ENCODE measurements around the gene PAXX.

The PAXX gene

GRCh38 chr9:136968333-136969127 is 23.7 kb upstream of the PAXX start:
- DNase-seq: no peak

- no peak for DNase-seq
Measured at GRCh38 chr9:136969150-136969549, 23.1 kb upstream of the PAXX start.

GRCh38 chr9:136969774-136970173 is 22.4 kb upstream of the PAXX start:
- DNase-seq: no peak

GRCh38 chr9:136970361-136970760 is 21.9 kb upstream of the PAXX start:
- DNase-seq: no peak

- DNase-seq: no peak
Measured at GRCh38 chr9:136971746-136972145, 20.5 kb upstream of the PAXX start.

GRCh38 chr9:136972335-136972734 is 19.9 kb upstream of the PAXX start:
- DNase-seq: no peak

- no peak for DNase-seq
Measured at GRCh38 chr9:136972743-136973142, 19.5 kb upstream of the PAXX start.

GRCh38 chr9:136973618-136974617 is 18.3 kb upstream of the PAXX start:
- DNase-seq: no peak

- DNase-seq: no peak
Measured at GRCh38 chr9:136974817-136975535, 17.2 kb upstream of the PAXX start.

GRCh38 chr9:136975644-136976043 is 16.6 kb upstream of the PAXX start:
- peak; percentile 56 for DNase-seq

- no peak for DNase-seq
Measured at GRCh38 chr9:136977223-136977622, 15.0 kb upstream of the PAXX start, which contains the start of gene PTGDS. Gene PTGDS, plus strand, starts transcription at chr9:136977504. Its CDS starts 75 bp downstream, at chr9:136977579.

- no peak for DNase-seq
Measured at GRCh38 chr9:136977649-136978072, 14.6 kb upstream of the PAXX start.

GRCh38 chr9:136978073-136978864 is 14.0 kb upstream of the PAXX start:
- peak; percentile 73 for DNase-seq

GRCh38 chr9:136978865-136979544 is 13.2 kb upstream of the PAXX start:
- no peak for DNase-seq

- DNase-seq: no peak
Measured at GRCh38 chr9:136979769-136980587, 12.2 kb upstream of the PAXX start.

GRCh38 chr9:136980669-136981478 is 11.3 kb upstream of the PAXX start:
- DNase-seq: no peak

- DNase-seq: no peak
Measured at GRCh38 chr9:136981588-136982231, 10.5 kb upstream of the PAXX start.

- DNase-seq: no peak
Measured at GRCh38 chr9:136982232-136983051, 9.8 kb upstream of the PAXX start, which contains the start of gene LCNL1. Gene LCNL1, plus strand, starts transcription at chr9:136982993. Its CDS starts 594 bp downstream, at chr9:136983587.
